PC-9 (cell line): ENCODE results near the gene PIK3CB. TPM values are rescaled to one million over a fixed set of nuclear protein-coding genes. Genes with fewer than 3 reads are reported as not detected.

Experiments
- BruUV-seq: library from RNA; stranded (reverse); fragments of 400-500 nt; replicated peaks from 2 replicates; lab custom pipeline; 2021; lab: Mats Ljungman, UMichigan
- CTCF ChIA-PET: fragments of 300-600 bp; sonication (Branson Sonifier 250); formaldehyde crosslinking; loops from one replicate; lab custom pipeline; 2022; ENCODE audit warnings: antibody characterized with exemption; lab: Charles Lee
- POLR2A ChIA-PET: fragments of 300-600 bp; sonication (Branson Sonifier 250); formaldehyde crosslinking; loops from one replicate; lab custom pipeline; 2022; ENCODE audit warnings: antibody characterized with exemption; ENCODE audit not compliant: unreplicated experiment; lab: Charles Lee
- DNase-seq, 2 experiments: peaks; one replicate each; pipeline versions ENCODE4 v3.0.0 to v3.0.0-alpha.2; 2015 to 2022; ENCODE audit warnings: mixed read lengths in 1 of 2
- H2AFZ ChIP-seq: fragments of 200-600 bp; sonication (generic); 2 replicates; pipeline ENCODE4 v1.8.1; 2017; ENCODE audit warnings: antibody characterized with exemption
- H3F3A ChIP-seq: fragments of 200-600 bp; sonication (generic); 2 replicates; pipeline ENCODE4 v1.8.1; 2017; ENCODE audit warnings: antibody characterized with exemption, mild to moderate bottlenecking, low read depth; ENCODE audit not compliant: insufficient read depth
- H3K27ac ChIP-seq: fragments of 200-600 bp; sonication (generic); 2 replicates; pipeline ENCODE4 v1.6.1; 2016; ENCODE audit warnings: mixed run types
- H3K27me3 ChIP-seq: fragments of 200-600 bp; sonication (generic); 2 replicates; pipeline ENCODE4 v1.6.1; 2016; ENCODE audit warnings: low read depth, mixed run types; ENCODE audit not compliant: insufficient read depth
- H3K36me3 ChIP-seq: fragments of 200-600 bp; sonication (generic); 2 replicates; pipeline ENCODE4 v1.6.1; 2016; ENCODE audit warnings: low read depth, mixed run types
- H3K4me1 ChIP-seq: fragments of 200-600 bp; sonication (generic); replicated peaks from 2 replicates; pipeline ENCODE4 v1.6.1; 2016; ENCODE audit warnings: mixed run types; ENCODE audit not compliant: insufficient read depth
- H3K4me2 ChIP-seq: fragments of 200-600 bp; sonication (generic); 2 replicates; pipeline ENCODE4 v1.6.1; 2017; ENCODE audit warnings: mixed run types
- H3K4me3 ChIP-seq: fragments of 200-600 bp; sonication (generic); 2 replicates; pipeline ENCODE4 v1.6.1; 2016; ENCODE audit warnings: mixed run types
- H3K79me2 ChIP-seq: fragments of 200-600 bp; sonication (generic); 2 replicates; pipeline ENCODE4 v1.6.1; 2017; ENCODE audit warnings: low read depth, mixed run types
- H3K9me2 ChIP-seq: fragments of 200-600 bp; sonication (generic); 2 replicates; pipeline ENCODE4 v1.8.1; 2017; ENCODE audit warnings: mild to moderate bottlenecking; ENCODE audit not compliant: insufficient read depth
- H3K9me3 ChIP-seq: fragments of 200-600 bp; sonication (generic); 2 replicates; pipeline ENCODE4 v1.8.1; 2016; ENCODE audit warnings: low read depth; ENCODE audit not compliant: insufficient read depth
- H4K20me1 ChIP-seq: fragments of 200-600 bp; sonication (generic); 2 replicates; pipeline ENCODE4 v1.8.1; 2017; ENCODE audit not compliant: insufficient read depth
- EZH2 ChIP-seq: fragments of 200-600 bp; sonication (generic); IDR thresholded peaks from 2 replicates; pipeline ENCODE4 v1.8.0; 2017; ENCODE audit warnings: antibody characterized with exemption, low read depth
- intact Hi-C: fragments of 100-400 bp; cut with micrococcal nuclease; formaldehyde crosslinking; loops from one replicate; pipeline ENCODE4 v1.10.0; 2022; ENCODE audit not compliant: unreplicated experiment
- total RNA-seq: library from RNA; stranded (reverse); gene quantifications from 2 replicates; pipeline ENCODE4 v1.2.3, GENCODE V29; 2021
- TF ChIP-seq, protein P1 (sequence below): fragments of 200-600 bp; sonication (generic); conservative IDR thresholded peaks from 2 replicates; pipeline ENCODE4 v1.6.1; 2017; ENCODE audit warnings: mixed run types, antibody characterized with exemption, mild to moderate bottlenecking, moderate library complexity

PIK3CB gene
- total RNA-seq, 1 experiment from 2014 or later: 47.8 TPM

GRCh38 chr3:138690036-138690435, 144.7 kb downstream of the PIK3CB start:
- Histone ChIP-seq H3K79me2 (no peaks in the 10 kb centered on the region), H3K4me2 (no peak overlapping the region), H3K4me3 (no peak overlapping the region), H4K20me1 (no peaks in the 10 kb centered on the region), H3K9me2 (no peaks in the 10 kb centered on the region), H3K4me1 (peaks cover 47% of the 10 kb centered on the region), H3K36me3 (no peaks in the 10 kb centered on the region), H3K27me3 (no peaks in the 10 kb centered on the region), H3K27ac (no peak overlapping the region), H3F3A (peaks cover 42% of the 10 kb centered on the region), H3K9me3 (no peaks in the 10 kb centered on the region), H2AFZ (no peak overlapping the region)
- BruUV-seq: no TSS peak
- TF ChIP-seq, protein P1, sequence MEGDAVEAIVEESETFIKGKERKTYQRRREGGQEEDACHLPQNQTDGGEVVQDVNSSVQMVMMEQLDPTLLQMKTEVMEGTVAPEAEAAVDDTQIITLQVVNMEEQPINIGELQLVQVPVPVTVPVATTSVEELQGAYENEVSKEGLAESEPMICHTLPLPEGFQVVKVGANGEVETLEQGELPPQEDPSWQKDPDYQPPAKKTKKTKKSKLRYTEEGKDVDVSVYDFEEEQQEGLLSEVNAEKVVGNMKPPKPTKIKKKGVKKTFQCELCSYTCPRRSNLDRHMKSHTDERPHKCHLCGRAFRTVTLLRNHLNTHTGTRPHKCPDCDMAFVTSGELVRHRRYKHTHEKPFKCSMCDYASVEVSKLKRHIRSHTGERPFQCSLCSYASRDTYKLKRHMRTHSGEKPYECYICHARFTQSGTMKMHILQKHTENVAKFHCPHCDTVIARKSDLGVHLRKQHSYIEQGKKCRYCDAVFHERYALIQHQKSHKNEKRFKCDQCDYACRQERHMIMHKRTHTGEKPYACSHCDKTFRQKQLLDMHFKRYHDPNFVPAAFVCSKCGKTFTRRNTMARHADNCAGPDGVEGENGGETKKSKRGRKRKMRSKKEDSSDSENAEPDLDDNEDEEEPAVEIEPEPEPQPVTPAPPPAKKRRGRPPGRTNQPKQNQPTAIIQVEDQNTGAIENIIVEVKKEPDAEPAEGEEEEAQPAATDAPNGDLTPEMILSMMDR: no peak
- no peak for TF ChIP-seq EZH2
- POLR2A ChIA-PET: no interaction called here
- intact Hi-C loops: no loop called here
- DNase-seq: no peak
- CTCF ChIA-PET: no interaction called here

GRCh38 chr3:138688871-138689299, 145.8 kb downstream of the PIK3CB start:
- H3F3A ChIP-seq: peaks cover 30% of the 10 kb centered on the region
- no peaks in the 10 kb centered on the region for H4K20me1 ChIP-seq
- POLR2A ChIA-PET: no interaction called here
- BruUV-seq: no TSS peak
- TF ChIP-seq, protein P1: no peak
- no peaks in the 10 kb centered on the region for H3K79me2 ChIP-seq
- no peaks in the 10 kb centered on the region for H3K27me3 ChIP-seq
- no peaks in the 10 kb centered on the region for H3K9me2 ChIP-seq
- H3K4me1 ChIP-seq: peaks cover 36% of the 10 kb centered on the region
- H2AFZ ChIP-seq: no peak overlapping the region
- H3K36me3 ChIP-seq: no peaks in the 10 kb centered on the region
- H3K9me3 ChIP-seq: no peaks in the 10 kb centered on the region
- no peak for DNase-seq
- H3K27ac ChIP-seq: no peak overlapping the region
- H3K4me3 ChIP-seq: no peak overlapping the region
- intact Hi-C loops: loop anchor here (10.0 kb wide), 1 partner anchor 354 kb away; no protein-coding TSS in a partner anchor
- CTCF ChIA-PET: interaction anchor here (0.6 kb wide), 1 partner anchor 233 kb away, joined by 3 read pairs; no protein-coding TSS in a partner anchor
- H3K4me2 ChIP-seq: no peak overlapping the region

GRCh38 chr3:138687236-138687635, 147.5 kb downstream of the PIK3CB start:
- Histone ChIP-seq H2AFZ (no peak overlapping the region), H3K36me3 (0 out of 2 replicates have a peak, but pooled peaks cover 6% of the 10 kb centered on the region), H3K4me3 (no peak overlapping the region), H3K79me2 (no peaks in the 10 kb centered on the region), H3K9me2 (no peaks in the 10 kb centered on the region), H3K9me3 (no peaks in the 10 kb centered on the region), H3K4me2 (peak overlapping the region; percentile 35), H3K4me1 (peaks cover 27% of the 10 kb centered on the region), H4K20me1 (no peaks in the 10 kb centered on the region), H3F3A (peaks cover 30% of the 10 kb centered on the region), H3K27me3 (no peaks in the 10 kb centered on the region), H3K27ac (peak overlapping the region; percentile 65)
- intact Hi-C loops: loop anchor here (2.0 to 10.0 kb wide), 2 partner anchors 92 to 352 kb away; partner anchors contain the start of gene CEP70
- ChIA-PET CTCF (interaction anchor here (0.6 to 1.9 kb wide), 2 partner anchors 172 to 228 kb away, joined by 3 to 12 read pairs; no protein-coding TSS in a partner anchor), POLR2A (interaction anchor here (0.6 kb wide), 1 partner anchor 27 kb away, joined by 6 read pairs; no protein-coding TSS in a partner anchor)
- BruUV-seq: no TSS peak
- TF ChIP-seq, protein P1: no peak
- no peak for TF ChIP-seq EZH2
- no peak for DNase-seq
